T-helper 2 cell (primary cell): ENCODE data around the gene HCRTR2.
"Not testable (repeated sequence)": the region's sequence is repeated elsewhere in the genome, so short reads cannot be mapped to it uniquely, and the experiment has no call there.

Source experiments
- DNase-seq, 5 experiments: peaks; one replicate each; pipeline versions ENCODE4 v3.0.0 to v3.0.0-alpha.2; 2012 to 2022
- total RNA-seq, 2 donors: gene quantifications; one replicate each; lab custom pipeline; 2026; lab: John Stamatoyannopoulos, UW

HCRTR2 gene
- 0 to 0.07 reads per million in 2 donors for total RNA-seq

- no peak for DNase-seq
These were observed at the start of gene HCRTR2 for GRCh38 chr6:55174211-55175026. HCRTR2 (plus strand) TSS chr6:55174515; CDS start chr6:55174588, 73 bp downstream.

- DNase-seq, result no peak
These were observed 43.5 kb upstream of the HCRTR2 start for GRCh38 chr6:55130806-55131324.

- no peak for DNase-seq
These were observed 42.7 kb upstream of the HCRTR2 start for GRCh38 chr6:55131616-55132015.

- DNase-seq, result no peak
These were observed 37.4 kb upstream of the HCRTR2 start for GRCh38 chr6:55136916-55137315.

GRCh38 chr6:55137929-55138693 is 36.2 kb upstream of the HCRTR2 start:
- no peak for DNase-seq

GRCh38 chr6:55141611-55142010 is 32.7 kb upstream of the HCRTR2 start:
- no peak for DNase-seq

GRCh38 chr6:55142610-55143009 is 31.7 kb upstream of the HCRTR2 start:
- no peak for DNase-seq

- no peak for DNase-seq
These were observed 21.0 kb upstream of the HCRTR2 start for GRCh38 chr6:55153284-55153683.

- not testable (repeated sequence) for DNase-seq
These were observed 15.5 kb upstream of the HCRTR2 start for GRCh38 chr6:55158784-55159183.

GRCh38 chr6:55167860-55168259 is 6.5 kb upstream of the HCRTR2 start:
- DNase-seq, result no peak

GRCh38 chr6:55175078-55176049 is 1.0 kb downstream of the HCRTR2 start:
- DNase-seq, result no peak

- DNase-seq, result no peak
These were observed 2.6 kb downstream of the HCRTR2 start for GRCh38 chr6:55176958-55177357.

GRCh38 chr6:55180258-55180657 is 5.9 kb downstream of the HCRTR2 start:
- no peak for DNase-seq

GRCh38 chr6:55182016-55182650 is 7.8 kb downstream of the HCRTR2 start:
- DNase-seq, result no peak

- DNase-seq, result no peak
These were observed 10.6 kb downstream of the HCRTR2 start for GRCh38 chr6:55184782-55185530.

GRCh38 chr6:55198715-55199114 is 24.4 kb downstream of the HCRTR2 start:
- DNase-seq, result no peak

- no peak for DNase-seq
These were observed 24.9 kb downstream of the HCRTR2 start for GRCh38 chr6:55199239-55199638.

- no peak for DNase-seq
These were observed 34.5 kb downstream of the HCRTR2 start for GRCh38 chr6:55208478-55209458.

- no peak for DNase-seq
These were observed 36.6 kb downstream of the HCRTR2 start for GRCh38 chr6:55210952-55211351.

GRCh38 chr6:55212156-55212555 is 37.8 kb downstream of the HCRTR2 start:
- DNase-seq, result no peak
